HEK293T (cell line): Measurements from ENCODE around the gene SLC7A7.

ENCODE experiments used
- BHLHE40 ChIP-seq: fragments of 450-650 bp; IDR thresholded peaks from 2 replicates; pipeline ENCODE4 v1.6.1; 2016; ENCODE audit warnings: mild to moderate bottlenecking, moderate library complexity, borderline replicate concordance
- CTBP1 ChIP-seq: fragments of 450-650 bp; IDR thresholded peaks from 2 replicates; pipeline ENCODE4 v1.6.1; 2016; ENCODE audit warnings: borderline replicate concordance
- HDGF ChIP-seq: fragments of 450-650 bp; IDR thresholded peaks from 2 replicates; pipeline ENCODE4 v1.6.1; 2017; ENCODE audit warnings: antibody characterized with exemption, borderline replicate concordance
- L3MBTL2 ChIP-seq: fragments of 450-650 bp; conservative IDR thresholded peaks from 2 replicates; pipeline ENCODE4 v1.6.1; 2016; ENCODE audit warnings: mild to moderate bottlenecking
- SP1 ChIP-seq: fragments of 450-650 bp; IDR thresholded peaks from 2 replicates; pipeline ENCODE4 v1.6.1; 2017
- ZNF384 ChIP-seq: fragments of 450-650 bp; IDR thresholded peaks from 2 replicates; pipeline ENCODE4 v1.6.1; 2016

DNA sequence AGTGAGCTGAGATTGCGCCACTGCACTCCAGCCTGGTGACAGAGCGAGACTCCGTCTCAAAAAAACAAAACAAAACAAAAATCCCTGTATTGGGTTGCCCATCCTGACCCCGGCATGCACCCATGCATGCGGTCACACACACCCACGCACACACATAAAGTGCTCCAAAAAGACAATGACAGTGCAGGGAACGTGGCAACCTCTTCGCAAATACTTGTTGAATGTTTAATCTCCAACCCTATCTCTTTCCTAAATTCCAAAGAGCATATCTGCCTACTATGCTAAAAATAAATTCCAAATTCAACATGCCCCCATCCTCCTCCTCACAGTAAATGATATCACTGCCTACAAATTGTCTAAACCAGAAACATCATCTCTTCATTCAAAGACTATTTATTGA is 13.5 kb downstream of the SLC7A7 start:
- TF ChIP-seq SP1 (no peak), L3MBTL2 (no peak), HDGF (no peak), BHLHE40 (no peak), ZNF384 (no peak), CTBP1 (no peak)
